NK-92 (cell line): ENCODE measurements around the gene TBCC.
"Not testable (repeated sequence)": the region's sequence is repeated elsewhere in the genome, so short reads cannot be mapped to it uniquely, and the experiment has no call there.

ENCODE experiments used
- DNase-seq: peaks from one replicate; lab custom pipeline; 2025; ENCODE audit not compliant: unreplicated experiment; lab: John Stamatoyannopoulos, UW

Gene TBCC

GRCh38 chr6:42733867-42734481 lies 11.9 kb downstream of the TBCC start:
- not testable (repeated sequence) for DNase-seq

- no peak for DNase-seq
Measured at GRCh38 chr6:42729731-42730130, 16.2 kb downstream of the TBCC start.

- DNase-seq, result no peak
Measured at GRCh38 chr6:42727627-42728026, 18.3 kb downstream of the TBCC start.

GRCh38 chr6:42727087-42727611 lies 18.8 kb downstream of the TBCC start:
- no peak for DNase-seq

- no peak for DNase-seq
Measured at GRCh38 chr6:42726485-42727086, 19.3 kb downstream of the TBCC start.

GRCh38 chr6:42726026-42726425 lies 19.9 kb downstream of the TBCC start:
- DNase-seq, result no peak

- DNase-seq, result no peak
Measured at GRCh38 chr6:42724825-42725224, 21.1 kb downstream of the TBCC start.

- DNase-seq, result no peak
Measured at GRCh38 chr6:42722497-42722896, 23.4 kb downstream of the TBCC start, which contains the start of gene PRPH2. TSS of gene PRPH2 (minus strand) at chr6:42722597. CDS start at chr6:42722334, 263 bp downstream.

GRCh38 chr6:42720739-42721138 lies 25.2 kb downstream of the TBCC start:
- DNase-seq, result no peak

GRCh38 chr6:42715871-42716270 lies 30.0 kb downstream of the TBCC start:
- no peak for DNase-seq

- DNase-seq, result no peak
Measured at GRCh38 chr6:42714098-42714761, 31.7 kb downstream of the TBCC start.

GRCh38 chr6:42711930-42712329 lies 34.0 kb downstream of the TBCC start:
- no peak for DNase-seq

GRCh38 chr6:42710316-42710715 lies 35.6 kb downstream of the TBCC start:
- DNase-seq, result no peak

GRCh38 chr6:42709871-42710270 lies 36.0 kb downstream of the TBCC start:
- DNase-seq, result no peak

GRCh38 chr6:42708096-42708495 lies 37.8 kb downstream of the TBCC start:
- no peak for DNase-seq

GRCh38 chr6:42707595-42707994 lies 38.3 kb downstream of the TBCC start:
- DNase-seq, result no peak

- DNase-seq, result no peak
Measured at GRCh38 chr6:42704937-42705374, 40.9 kb downstream of the TBCC start.

GRCh38 chr6:42704251-42704936 lies 41.5 kb downstream of the TBCC start:
- no peak for DNase-seq

- not testable (repeated sequence) for DNase-seq
Measured at GRCh38 chr6:42702786-42703185, 43.1 kb downstream of the TBCC start.

GRCh38 chr6:42702200-42702599 lies 43.7 kb downstream of the TBCC start:
- no peak for DNase-seq

GRCh38 chr6:42698217-42698616 lies 47.7 kb downstream of the TBCC start:
- DNase-seq, result no peak

- DNase-seq, result no peak
Measured at GRCh38 chr6:42697268-42697655, 48.6 kb downstream of the TBCC start.
